ENCODE measurements around the gene ROS1.
"Not testable (repeated sequence)": the region's sequence is repeated elsewhere in the genome, so short reads cannot be mapped to it uniquely, and the experiment has no call there.

ROS1 gene

DNA sequence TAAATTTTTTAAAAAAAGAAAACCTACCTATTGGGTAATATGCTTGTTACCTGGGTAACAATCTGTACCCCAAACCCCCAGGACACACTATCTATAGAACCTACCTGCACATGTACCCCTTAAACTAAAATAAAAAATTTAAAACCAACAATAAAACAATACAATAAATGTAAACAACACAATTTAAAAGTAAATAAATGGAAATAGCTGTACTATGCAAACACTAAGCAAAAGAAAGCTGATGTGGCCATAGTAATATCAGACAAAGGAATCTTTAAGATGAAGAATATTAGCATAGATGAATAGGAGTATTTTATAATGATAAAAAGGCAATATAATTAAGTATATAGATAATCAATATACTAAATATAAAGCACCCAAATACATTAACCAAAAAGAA is 50.3 kb downstream of the ROS1 start:
- no peak for DNase-seq

GRCh38 chr6:117373211-117373813 is 52.4 kb downstream of the ROS1 start:
- DNase-seq = no peak

GRCh38 chr6:117372289-117372688 is 53.5 kb downstream of the ROS1 start:
- not testable (repeated sequence) for DNase-seq

DNA sequence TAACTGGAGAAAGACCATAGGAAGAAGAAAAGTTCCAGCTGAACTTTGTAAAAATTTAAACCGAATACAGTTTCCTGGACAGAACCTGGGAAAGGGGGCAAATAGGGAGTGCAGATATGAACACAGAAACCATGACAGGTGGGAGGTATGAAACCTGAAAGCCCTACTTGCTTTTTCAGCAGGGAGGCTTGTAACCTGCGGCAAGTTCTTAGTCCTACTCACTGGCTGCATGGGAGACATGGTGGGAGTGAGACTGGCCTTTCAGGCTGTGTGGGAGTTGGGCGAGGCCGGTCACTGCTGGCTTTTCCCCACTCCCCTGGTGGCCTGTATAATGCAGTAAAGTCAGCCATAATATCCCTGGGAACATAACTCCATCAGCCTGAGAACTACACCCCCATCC is 54.2 kb downstream of the ROS1 start:
- no peak for DNase-seq

- DNase-seq = no peak
These were observed 66.2 kb downstream of the ROS1 start for GRCh38 chr6:117359581-117359980.

DNA sequence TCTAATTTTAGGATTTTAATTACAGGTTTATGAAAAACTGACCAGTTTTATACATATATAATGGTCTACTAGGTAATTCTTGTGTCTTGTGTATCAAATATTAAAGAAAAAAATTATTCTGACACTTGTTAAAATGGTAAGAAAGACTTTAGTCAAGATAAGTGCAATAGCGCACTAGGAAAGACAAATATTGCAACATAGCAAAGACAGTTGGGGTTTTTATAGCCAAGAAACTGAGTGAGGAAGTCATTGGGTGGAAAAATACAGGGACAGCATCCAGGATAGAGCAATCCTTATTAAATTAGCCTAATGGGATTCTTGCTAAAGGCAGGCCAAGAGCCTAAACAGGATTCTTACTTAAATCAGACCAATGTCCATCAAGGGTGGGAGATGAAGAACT is 71.1 kb downstream of the ROS1 start:
- no peak for DNase-seq

DNA sequence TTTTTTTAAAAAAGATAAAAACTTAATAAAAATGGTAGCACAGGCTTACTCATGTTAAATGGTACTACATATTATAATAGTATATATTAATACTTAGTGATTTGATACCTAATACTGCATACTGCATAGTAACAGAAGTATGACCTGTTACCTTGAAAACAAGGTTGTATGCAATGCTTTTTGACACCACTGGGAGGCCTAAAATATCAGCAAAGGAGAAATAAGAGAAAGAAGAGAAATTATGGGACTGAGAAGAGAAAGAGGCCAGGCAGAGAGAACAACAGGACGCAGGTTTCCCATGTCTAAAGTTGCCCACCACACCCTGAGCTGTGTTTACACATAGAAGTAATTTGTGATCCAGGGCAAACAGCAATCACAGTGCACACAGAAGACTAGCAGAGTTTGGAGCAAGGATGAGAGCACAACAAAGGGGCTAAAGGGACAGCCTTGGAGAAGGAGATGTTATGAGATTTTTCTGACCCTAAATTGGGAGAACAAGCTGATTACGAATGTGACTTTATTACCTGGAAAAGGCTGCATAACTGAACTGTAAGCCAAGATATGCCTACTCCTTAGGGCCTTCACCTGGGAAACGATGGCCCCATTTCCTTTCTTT is 73.2 kb downstream of the ROS1 start:
- no peak for DNase-seq

- DNase-seq = no peak
These were observed 74.2 kb downstream of the ROS1 start for GRCh38 chr6:117351521-117351920.

DNA sequence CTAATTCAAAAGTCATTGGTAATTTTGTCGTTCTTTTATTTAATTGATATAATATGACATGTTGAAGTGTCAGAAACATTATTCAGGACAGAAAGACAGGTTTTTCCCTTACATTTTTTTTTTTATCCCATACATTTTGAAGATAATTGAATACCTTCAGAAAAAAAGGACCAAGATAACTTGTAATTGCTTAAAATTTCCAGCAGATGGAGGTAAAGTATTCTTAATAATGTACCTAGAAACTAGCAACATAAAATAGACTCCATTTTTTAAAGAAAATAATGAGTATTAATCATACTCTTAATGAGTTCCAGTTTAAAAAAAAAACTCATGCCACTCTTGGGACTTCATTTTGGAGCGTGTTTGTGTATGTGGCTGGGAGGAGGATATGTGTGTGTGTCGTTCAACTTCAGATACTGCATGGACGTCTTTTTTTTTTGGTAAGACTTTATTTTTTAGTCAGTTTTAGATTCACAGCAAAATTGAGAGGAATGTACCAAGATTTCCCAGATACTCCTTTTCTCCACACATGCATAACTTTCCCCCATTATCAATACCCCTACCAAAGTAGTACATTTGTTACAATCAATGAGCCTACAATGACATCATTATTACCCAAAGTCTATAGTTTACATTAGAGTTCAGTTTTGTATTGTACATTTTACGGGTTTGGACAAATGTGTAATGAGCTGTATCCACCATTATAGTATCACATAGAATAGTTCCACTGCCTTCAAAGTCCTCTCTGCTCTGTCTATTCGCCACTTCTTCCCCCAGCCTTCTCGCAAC is 79.4 kb downstream of the ROS1 start:
- no peak for DNase-seq

DNA sequence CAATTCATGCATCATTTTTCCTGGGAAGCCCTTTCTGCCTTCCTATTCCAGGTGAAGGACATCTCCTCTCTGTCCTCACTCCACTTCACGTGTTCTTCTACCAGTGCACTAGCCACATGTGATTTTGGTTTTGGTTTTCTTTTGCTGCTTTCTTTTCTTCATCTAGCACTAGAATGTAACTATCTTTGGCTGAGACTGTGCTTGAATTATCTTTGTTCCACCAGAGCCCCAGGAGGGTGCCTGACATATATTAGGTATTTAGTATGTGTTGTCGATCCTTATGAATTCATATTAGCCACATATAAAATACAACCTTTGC is 80.5 kb downstream of the ROS1 start:
- DNase-seq = no peak

DNA sequence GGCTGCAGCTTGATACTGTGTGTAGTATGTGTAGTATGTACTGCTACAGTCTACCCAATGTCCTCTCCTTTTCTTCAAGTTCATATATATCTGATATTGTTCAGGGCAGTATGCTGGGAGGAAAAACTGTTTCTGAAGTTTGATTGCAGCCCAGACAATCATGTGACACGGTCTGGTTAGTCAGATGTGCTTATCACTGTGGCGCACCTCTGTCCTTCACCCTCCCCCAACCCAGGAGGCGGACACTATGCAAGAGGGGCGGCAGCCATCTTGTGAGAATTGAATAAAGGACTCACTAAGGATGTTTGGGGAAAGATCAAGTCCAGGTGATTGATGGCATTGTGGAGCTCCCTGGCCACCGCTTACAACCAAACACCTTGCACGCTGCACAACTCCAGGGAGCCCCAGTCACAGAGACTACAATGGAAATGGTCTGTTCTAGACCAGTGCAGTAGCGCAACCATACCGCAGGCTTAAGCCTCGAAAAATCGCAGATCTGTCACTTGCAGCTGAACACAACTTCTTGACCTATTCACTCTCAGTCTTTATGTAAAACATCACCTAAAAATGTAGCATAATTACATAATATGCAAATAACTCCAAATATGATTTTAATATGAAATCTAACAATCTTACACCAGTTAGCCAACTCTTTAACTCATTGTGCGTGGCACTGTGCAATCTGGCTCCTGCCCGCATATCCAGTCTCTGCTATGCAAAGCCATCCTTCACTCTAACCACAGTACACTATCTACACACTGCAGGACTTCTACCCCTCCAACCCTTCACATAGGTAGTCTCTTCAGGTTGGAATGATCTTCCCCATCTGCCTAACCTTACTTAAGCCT is 81.1 kb downstream of the ROS1 start:
- DNase-seq = no peak

DNA sequence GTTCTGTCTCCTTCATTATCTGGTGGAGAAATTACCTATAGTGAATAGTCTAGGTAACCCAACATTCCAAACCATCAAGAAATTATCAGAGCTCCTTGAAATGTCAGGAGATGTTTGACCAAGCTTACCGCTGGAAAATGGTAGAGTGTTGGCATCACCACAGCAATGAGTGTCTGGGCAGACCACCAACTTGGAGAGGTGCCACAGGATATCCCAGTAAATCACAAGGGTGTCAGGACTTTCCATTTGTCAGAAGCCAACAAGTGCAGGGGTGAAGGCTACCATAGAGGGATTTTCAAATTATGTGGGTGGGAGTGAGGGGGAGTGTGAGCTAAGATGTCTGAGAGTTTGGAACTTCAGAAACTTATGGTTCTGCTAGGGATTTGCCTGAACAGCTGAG is 87.2 kb downstream of the ROS1 start:
- no peak for DNase-seq

GRCh38 chr6:117329926-117330325 is 95.8 kb downstream of the ROS1 start:
- DNase-seq = no peak

- no peak for DNase-seq
These were observed 97.2 kb downstream of the ROS1 start for GRCh38 chr6:117328500-117328899.

DNA sequence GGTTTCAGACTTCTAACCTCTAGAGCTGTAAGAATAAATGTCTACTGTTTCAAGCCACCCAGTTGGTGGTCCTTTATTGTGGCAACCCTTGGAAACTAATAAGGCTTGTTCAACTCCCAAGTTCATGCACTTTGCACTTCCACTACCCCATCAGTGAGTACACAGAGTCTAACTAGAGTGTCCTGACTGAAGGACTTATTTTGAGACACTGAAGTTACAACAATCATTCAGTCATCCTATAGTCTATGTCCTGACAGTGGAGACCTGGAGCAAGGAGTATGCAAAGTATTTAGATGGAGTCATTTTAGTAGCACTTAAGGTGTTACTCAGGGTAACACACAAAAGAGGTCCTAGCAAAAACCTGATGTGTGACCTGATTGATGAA is 97.7 kb downstream of the ROS1 start:
- DNase-seq = no peak

GRCh38 chr6:117327149-117328004 is 98.4 kb downstream of the ROS1 start:
- DNase-seq = no peak

DNA sequence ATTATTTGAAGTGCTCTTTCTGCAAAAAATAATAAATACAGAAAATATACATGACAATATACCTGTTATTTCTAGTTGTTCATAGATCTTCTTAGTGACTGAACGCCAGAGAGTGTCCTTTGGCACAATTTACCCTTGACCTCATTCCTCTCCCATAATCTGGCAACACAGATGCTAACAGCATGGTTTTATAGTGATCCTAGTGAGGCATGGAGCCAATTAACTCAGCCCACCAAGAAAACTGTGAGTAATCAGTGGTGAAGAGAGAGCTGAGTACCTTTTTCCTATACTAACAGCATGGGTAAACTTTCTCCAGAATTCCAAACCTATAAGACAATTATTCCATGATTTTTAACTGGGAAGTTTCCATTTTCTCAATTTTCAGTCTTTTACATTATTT is 99.3 kb downstream of the ROS1 start:
- no peak for DNase-seq

DNA sequence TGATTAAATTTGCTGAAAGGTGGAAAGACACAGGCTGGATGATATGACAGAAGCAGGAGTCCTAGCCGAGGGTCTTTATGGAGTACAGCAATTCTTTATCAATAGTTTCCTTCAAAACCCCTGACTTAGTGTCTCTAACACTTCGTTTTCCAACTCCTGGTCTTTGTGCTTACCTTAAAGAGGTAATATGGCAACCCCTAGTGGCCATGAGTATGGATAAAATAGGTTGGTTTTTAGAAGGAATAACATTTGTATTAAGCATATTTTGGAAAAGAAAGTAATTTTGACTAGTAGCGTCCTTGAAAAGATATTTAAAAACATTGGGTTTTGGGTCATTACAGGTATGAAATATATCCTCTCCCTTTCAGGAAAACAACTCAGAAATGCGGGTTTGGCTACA is 108.5 kb downstream of the ROS1 start:
- no peak for DNase-seq

GRCh38 chr6:117311726-117312125 is 114.0 kb downstream of the ROS1 start:
- DNase-seq = no peak

- DNase-seq = no peak
These were observed 114.4 kb downstream of the ROS1 start for GRCh38 chr6:117311310-117311709.

GRCh38 chr6:117309611-117310010 is 116.1 kb downstream of the ROS1 start:
- DNase-seq = no peak

GRCh38 chr6:117309069-117309468 is 116.7 kb downstream of the ROS1 start:
- DNase-seq = no peak

- DNase-seq = no peak
These were observed 118.1 kb downstream of the ROS1 start for GRCh38 chr6:117307655-117308054.

Measured in left hindlimb (tissue), 1 donor.